ENCODE data around the gene WDR55.

GRCh38 chr5:140642718-140643117 lies 22.0 kb upstream of the WDR55 start:
- TF ChIP-seq POLR2A (IDR thresholded peaks at IDR 0.05; ENCODE audit: low read length), result no peak
- TF ChIP-seq GATA1 (IDR thresholded peaks at IDR 0.05; ENCODE audit: low read depth, low read length), result no peak

Measured in erythroblast (primary cell).